ENCODE results near the gene SAC3D1.

SAC3D1 gene

DNA sequence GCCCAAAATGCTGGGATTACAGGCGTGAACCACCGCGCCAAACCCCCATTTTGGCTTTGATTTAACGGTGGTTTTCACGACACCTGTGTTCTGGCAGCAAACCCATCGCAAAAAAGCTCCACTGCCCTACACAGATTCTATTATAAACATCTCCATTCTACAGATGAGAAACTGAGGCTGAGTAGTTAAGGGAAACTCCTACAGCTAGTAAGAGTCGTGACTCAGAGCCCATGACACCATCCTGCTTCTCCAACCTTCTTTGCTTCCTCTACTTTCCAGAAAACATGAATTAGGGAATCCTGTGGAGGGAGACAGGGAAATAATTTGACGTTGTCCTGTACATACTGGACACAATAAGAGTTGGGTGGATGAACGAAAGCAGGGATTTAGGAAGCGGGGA is 14.2 kb upstream of the SAC3D1 start:
- no peak for DNase-seq

DNA sequence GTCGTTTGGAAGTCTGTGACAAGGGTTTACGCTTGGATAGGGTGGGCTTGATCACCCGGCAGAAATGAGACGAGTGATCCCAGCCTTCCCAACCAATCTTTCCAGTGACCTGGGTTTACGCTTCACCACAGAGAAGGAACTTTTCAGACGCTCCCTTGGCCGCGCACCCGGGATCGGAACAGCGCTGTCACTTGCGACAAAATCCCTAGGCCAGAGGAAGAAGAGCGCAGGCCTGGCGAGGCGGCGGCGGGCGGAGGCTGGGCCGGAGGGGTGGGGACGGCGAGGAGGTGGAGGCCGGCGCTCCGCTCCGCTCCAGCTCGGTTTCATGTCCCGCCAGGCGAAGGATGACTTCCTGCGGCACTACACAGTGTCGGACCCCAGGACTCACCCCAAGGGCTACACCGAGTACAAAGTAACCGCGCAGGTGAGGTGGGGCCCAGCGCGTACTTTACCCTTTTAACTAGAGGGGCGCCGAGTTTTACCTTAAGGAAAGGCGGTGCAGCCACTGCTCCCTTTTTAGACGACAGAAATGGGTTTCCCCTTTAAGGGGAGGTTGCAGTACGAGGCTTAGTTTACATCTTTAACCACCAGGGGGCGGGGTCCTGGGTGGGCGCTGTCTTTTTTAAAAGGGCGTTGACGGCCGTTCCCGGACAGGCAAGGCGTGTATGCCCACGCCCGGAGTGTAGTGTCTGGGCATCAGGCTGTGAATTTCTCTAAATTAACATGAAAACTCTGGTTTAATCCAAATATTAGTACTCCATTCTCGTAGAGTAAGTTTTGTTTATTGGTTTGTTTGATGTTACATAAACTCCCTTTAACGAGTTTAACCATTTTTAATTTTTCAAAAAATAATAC is 13.6 kb upstream of the SAC3D1 start, which contains the start of gene SNX15:
Gene SNX15 (plus strand): TSS at position 227 of the 855 bp plus-strand sequence. CDS start 99 bp downstream, at position 326.
- DNase-seq = peak; percentile 78

DNA sequence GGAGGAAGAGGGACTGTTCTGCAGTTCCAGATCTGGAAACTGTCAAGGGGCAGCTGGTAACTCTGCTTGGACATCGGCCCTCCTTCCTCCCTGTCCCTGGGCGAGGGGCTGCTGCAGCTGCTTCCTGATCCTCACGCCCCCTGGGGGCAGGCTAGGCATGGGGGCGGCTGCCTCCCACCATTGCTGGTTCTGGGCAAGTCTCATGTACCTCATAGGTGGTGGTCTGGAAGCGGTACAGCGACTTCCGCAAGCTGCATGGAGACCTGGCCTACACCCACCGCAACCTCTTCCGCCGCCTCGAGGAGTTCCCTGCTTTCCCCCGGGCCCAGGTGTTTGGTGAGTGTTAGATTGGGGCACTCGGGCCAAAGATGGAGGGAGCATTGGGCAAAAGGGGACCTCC is 8.8 kb upstream of the SAC3D1 start:
- no peak for DNase-seq

DNA sequence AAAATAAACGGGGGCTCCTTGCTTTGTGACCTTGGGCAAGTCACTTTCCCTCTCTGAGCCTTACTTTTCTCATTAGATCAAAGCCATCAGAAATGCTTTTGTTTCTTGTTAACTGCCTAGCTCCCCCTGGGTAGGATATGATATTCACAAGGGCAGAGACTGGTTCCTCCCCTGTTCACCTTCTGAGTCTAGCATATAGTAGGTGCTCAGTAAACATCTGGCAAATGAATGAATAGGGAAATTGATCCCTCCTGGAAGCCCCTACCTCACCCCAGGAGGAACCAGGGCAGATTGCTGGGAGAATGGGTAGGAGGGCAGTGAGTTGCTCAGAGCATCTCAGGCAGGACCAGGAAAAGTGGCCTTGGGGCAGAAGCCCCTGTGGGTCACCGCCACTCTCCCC is 6.6 kb upstream of the SAC3D1 start:
- DNase-seq = no peak

DNA sequence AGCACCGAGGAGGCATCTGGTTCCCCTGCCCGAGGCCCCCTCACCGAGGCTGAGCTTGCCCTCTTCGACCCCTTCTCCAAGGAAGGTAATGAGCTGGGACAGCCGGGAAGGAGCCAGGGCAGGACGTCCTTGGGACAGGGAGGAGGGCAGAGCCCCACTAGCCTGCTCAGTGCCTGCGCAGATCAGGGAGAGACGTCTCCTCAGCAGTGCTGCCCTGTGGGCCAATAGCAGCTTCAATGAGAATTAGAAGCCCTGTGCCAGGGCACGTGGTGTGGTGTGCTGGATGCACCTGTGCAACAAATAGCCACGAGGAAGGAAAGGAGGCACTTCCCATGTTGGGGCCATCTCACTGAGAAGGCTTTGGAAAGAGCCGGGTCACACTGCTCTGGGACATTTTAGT is 5.4 kb upstream of the SAC3D1 start:
- no peak for DNase-seq

DNA sequence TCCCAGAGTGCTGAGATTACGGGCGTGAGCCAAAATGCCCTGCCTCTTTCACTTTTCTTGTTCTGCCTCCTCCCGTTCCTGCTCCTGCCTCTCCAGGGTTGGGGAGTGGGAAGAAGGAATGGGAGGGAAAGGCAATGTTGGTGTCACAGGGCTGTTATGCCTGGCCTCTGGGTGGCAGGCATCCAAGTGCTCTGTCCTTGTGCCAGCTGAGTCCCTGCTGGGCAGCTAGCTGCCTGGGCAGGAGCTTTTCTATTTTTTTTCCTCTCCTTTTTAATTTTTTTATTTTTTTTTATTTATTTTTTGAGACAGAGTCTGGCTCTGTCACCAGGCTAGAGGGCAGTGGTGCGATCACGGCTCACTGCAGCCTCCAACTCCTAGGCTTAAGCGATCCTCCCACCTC is 4.1 kb upstream of the SAC3D1 start:
- no peak for DNase-seq

DNA sequence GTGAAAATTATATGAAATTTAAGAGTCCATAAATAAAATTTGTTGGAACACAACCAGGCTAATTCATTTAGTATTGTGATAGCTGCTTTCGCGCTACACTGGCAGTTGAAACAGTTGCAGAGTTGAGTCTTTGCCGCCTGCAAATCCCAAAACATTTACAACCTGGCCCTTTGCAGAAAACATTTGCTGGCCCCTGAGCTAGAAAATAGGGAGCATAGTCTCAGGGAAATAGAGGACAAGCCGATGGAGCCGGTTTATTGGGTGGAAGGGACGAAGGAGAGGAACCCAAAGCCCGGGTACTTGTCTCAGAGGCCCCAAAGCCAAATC is 527 bp upstream of the SAC3D1 start:
- DNase-seq = no peak

DNA sequence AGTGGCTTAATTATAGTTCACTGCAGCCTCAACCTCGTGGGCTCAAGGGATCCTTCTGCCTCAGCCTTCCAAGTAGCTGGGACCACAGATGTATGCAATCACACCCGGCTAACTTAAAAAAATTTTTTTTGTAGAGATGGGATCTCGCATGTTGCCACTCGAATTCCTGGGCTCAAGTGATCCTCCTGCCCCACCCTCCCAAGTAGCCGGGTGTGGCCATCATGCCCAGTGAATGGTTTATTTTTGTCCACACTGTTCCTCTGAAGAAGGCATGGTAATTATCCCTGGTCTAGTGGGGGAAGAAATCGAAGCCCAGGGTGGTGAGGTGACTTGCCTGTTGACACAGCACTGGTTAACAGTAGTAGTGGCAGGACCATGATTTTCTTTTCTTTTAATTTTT is 1.9 kb downstream of the SAC3D1 start:
- DNase-seq = no peak

DNA sequence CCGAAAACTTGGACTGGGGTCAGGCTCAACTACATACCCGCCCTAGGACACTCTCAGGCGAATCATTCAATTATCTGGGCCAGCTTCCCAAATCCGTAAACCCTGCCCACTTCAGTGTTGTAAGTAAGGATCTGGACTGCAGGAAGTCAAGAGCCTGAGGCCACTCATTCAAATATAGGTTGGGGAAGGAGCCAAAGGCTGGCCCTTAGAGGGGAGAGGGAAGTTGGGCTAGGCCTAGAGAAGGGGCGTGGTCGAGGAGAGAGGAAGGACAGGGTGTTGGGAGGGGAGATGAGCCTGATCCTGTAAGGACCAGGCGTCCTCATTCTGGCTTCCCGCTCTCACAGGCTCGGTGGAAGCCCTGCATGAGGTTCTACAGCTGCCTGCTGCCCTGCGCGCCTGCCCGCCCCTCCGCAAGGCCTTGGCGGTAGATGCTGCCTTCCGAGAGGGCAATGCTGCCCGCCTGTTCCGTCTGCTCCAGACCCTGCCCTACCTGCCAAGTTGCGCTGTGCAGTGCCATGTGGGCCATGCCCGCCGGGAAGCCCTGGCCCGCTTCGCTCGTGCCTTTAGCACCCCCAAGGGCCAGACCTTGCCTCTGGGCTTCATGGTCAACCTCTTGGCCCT is 3.0 kb downstream of the SAC3D1 start:
- no peak for DNase-seq

DNA sequence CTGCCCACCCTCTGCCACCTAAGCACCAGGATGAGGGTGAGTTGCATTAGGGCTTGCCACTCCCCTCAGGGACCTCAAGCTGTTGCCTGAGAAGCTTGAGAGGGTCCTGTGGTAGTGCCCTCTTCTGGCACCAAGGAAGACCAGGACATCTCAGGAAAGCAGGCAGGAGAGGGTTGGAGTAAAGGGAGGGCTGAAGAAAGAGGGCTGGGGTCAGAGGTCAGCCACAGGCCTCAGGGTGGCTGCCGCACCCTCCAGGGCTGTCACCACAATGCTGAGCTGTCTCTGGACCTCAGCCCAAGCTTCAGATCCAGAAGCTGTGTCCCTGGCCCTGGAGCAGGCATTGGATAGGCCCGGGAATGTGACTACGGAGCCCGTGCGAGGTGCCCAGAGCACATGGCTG is 4.1 kb downstream of the SAC3D1 start:
- DNase-seq = no peak

DNA sequence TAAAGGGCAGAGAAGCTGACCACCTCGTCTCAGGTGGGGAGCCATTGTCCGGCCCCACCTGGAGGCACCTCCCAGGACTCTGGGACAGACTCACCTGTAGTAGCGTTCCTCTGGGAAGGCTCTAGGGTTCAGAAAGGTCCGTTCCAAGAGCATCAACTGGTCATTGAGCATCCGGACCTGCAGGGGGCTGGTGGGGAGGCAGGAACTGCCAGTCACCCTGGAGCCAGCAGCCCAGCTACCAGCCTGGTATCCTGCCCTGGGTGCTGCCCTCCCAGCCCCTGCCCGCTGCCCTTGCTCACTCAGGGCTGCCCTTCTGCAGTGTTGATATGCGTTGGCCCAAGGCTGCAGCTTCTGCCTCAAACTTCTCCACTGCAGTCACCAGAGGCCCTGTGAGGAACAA is 4.7 kb downstream of the SAC3D1 start:
- no peak for DNase-seq

DNA sequence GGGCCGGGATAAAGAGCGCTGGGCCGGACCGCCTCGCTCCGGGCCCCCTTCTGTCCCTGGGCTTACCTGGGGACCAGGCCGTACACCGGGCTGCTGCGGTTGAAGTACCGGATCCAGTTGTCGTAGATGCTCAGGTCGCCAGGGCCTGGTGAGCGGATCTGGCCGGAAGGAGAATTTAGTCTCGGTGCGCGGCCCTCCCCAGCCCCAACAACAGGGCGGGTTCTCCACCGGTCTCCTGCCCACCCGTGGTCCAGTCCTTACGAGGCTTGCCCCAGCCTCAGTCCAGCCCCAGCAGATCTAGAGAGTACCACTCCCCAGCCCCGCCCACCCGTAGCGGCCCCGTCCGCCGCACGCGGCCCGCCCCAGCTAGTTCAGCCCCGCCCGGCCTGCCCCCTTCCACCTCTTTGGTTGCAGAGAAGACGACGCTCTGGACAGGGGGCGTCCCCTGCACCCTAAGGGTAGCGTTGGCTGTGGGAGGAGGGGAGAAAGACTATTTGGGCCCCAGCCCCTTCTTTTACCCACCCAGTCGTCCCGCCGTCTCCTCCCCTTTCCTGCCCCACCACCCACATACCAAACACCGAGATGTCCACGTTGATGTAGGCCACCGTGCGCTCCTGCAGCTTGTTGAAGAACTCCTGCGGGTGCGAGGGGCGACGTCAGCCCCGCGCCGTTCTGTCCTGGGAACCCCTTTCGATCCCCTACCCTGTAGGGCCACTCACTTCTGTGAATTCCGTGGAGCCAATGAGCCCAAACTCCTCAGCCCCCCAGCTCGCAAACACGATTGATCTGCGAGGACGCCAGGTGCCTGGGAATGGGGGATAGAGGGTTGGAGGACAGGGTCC is 6.8 kb downstream of the SAC3D1 start:
- peak; percentile 35 for DNase-seq

DNA sequence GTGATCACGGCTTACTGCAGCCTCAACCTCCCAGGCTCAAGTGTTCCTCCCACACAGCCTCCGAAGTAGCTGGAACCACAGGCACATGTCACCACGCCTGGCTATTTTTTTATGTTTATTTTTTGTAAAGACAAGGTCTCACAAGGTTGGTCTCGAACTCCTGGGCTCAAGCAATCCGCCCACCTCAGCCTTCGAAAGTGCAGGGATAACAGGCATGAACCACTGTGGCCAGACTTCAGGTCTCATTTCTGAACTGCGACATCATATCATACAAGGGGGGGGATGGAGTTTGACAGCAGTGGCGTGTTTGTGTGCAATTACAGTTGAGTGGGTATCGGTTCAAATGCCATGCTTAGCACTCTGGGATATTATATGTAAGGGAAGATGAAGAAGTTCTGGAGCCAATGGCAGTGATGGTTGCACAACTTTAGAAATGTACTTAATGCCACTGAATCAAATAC is 10.4 kb downstream of the SAC3D1 start:
- no peak for DNase-seq

DNA sequence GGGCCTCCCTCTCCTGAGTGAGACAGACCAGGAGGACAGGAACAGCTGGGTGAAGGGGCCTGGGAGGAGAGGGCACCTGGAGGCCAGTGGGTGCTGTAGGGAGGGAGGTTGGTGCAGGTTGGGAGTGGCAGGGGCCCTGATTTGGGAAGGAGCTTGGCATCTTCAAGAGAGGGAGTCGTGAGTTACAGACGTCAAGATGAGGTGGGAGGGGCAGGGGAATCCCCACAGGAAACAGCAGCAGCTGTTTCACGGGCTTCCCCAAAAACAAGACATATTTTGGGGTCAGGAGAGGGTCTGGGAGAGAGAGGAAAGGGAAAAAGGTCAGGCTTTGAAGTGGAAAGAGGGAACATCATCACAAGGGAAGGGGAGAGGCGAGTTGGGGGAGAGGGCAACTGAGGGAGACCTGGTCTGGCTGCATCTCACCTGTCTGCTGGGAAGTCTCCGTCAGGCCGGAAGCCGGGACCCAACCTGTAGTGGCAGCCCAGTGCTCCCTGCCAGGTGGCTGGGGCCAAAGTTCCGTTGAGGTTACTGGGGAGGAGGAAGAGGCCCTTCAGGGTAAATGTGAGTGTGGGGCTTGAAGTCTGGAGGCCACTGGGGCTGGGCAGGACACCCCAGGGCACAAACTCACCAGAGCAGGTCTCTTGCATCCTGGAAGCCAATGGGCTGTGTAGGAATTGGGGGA is 13.0 kb downstream of the SAC3D1 start:
- no peak for DNase-seq

DNA sequence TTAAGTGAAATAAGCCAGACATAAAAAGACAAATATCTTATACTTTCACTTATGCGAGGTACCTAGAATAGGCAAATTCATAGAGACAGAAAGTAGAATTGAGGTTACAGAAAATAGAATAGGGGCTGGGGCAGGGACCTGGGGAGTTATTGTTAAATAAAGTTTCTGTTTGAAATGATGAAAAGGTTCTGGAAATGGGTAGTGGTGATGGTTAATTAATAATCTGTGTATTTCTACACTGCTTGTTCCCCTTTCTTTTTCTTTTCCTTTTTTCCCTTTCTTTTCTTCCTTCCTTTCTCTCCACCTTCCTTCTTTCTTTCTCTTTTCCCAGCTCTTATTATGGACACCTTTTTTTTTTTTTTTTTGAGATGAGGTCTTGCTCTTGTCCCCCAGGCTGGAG is 14.5 kb downstream of the SAC3D1 start:
- DNase-seq = no peak

DNA sequence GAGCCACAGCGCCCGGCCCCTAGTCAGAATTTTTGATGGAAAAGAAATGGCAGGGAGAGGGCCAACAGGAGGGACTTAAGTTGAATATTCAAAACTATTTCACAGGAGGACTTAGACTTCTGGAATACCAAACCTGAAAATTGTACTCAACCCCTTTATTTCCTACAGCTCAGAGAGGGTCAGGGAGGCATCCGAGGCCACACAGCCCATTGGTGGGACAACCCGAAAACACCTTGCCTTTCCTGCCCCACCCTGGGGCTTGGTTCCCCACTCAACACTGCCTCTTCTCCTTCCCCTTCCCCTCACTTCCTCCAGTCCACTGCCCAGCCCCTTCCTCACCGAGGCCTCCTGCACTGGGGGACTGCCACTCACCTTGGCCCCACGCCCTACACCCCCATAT is 16.0 kb downstream of the SAC3D1 start:
- DNase-seq = no peak

DNA sequence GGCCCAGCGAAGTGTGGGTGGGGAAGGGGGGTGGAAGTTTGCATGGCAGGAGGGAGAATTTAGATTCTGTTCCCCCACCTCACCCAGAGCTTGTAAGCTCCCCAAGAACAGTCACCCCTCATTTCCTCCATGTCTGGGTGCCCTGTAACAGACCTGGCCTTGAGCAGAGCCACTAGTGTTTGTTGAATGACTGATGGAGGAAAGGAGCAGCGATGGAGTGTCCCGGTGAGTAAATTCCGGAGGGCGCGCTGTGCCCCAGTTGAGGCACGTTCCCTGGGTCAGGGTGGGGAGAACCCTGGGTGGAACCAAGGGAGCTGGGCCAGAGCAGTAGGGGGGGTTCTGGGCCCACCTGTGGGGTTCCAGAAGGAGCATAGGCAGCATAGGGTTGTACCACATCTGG is 16.5 kb downstream of the SAC3D1 start:
- no peak for DNase-seq

DNA sequence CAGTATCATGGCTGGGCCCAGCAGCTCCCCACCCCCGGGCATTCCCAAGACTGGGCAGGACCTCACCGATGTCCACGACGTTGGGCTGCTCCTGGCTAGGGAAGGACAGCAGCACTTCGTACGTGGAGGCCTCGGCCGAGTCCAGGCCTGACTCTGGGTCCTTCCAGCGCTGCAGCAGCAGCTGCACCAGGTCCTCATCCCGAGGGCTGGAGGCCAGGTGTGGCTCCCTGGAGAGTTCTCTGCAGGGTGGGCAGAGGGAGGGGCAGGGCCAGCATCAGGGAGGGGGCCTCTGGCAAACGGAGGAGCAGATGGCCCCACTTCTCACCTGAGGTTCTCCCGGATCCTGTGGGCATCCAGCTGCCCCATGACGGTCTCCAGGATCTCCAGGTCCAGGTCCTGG is 17.0 kb downstream of the SAC3D1 start:
- no peak for DNase-seq

DNA sequence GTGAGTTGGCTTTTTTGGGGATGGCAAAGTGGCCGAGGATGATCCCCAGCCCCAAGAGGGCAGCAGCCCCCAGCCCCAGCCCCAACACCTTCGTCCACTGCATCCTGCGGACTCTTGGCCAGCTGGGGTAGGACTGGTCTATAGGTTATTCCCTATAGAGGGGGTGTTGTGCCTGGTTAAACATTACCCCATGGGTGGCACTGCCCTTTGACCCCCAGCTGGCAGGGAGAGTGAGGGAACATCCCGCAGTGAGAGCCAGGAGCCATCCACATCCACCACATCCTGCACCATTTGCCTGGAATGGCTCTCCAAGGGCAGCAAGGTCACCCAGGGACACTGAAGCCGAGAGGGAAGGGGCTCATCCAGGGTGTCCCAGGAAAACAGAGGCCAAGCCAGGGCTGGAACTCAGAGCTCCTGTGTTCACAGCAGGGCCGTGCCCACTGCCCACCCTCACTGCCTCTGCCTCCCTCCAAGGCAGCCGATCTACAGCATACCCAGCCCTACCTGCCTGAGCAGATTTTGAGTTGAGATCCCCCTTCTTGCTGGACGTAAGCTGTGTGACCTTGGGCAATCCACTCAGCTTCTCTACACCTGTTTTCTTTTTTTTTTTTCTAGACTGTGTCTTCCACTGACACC is 17.5 kb downstream of the SAC3D1 start, which contains the start of gene NAALADL1:
Gene NAALADL1 (minus strand): TSS at position 135 of the 636 bp plus-strand sequence. CDS start 32 bp downstream, at position 103.
- no peak for DNase-seq

DNA sequence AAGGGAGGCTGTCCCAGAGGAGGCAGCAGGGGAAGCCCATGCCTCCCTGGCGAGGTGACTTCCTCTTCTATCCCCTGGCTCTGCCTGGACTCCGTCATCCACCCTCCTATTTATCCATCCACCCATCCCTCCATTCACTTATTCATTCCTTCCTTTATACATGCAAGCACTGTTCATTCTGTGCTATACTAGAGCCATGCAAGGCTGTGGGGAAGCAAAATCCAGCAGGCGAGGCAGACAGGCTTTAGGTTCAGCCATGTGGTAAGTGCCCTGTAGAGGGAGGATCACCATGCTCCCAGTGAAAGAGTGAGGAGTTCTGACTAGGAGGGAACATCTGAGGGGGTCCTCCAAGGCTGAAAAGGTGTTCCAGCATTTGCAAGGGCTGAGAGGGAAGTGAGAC is 18.5 kb downstream of the SAC3D1 start:
- DNase-seq = no peak

DNA sequence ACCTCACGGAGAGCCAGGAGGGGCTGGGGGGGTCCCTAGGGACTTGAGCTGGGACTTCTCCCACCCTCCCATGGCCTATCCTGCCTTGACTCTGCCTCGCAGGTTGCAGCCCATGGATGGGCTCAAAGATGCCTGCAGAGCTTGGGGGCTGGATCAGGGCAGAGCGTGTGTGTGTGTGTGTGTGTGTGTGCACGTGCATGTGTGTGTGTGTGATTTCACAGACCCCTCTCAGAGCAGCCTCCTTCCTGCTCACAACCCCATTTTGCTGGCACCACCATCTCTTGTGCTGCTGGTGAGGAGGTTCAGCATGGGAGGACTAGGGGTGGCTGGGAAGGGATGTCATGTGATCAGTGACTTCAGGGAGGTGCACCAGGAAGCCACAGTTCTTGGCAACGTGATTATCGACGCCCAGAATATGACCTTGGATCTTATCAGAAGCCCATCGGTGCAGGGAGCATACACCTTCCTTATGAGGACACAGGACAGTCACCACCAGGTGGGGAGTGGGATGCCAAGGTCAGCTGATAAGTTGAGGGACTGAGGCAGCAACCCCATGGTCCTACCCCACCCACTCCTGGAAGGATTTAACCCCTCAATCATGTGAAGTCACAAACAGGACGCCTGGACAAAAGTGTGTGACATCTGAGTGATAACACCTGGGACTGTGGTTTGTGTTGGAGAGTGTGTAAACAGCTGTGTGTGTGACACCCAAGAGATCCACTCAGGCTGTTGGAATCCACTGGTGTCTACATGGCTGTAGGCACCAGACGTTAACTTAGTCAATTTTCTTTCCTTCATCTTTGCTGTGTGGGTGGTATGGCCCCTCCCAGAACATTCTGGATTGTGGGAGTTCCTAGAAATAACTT is 19.2 kb downstream of the SAC3D1 start:
- no peak for DNase-seq
